ENCODE measurements around the gene HOXB3.
A peak's percentile ranks its signal among the peaks of the same experiment; 100 is the strongest.
"Not testable (repeated sequence)": the region's sequence is repeated elsewhere in the genome, so short reads cannot be mapped to it uniquely, and the experiment has no call there.

Gene HOXB3

DNA sequence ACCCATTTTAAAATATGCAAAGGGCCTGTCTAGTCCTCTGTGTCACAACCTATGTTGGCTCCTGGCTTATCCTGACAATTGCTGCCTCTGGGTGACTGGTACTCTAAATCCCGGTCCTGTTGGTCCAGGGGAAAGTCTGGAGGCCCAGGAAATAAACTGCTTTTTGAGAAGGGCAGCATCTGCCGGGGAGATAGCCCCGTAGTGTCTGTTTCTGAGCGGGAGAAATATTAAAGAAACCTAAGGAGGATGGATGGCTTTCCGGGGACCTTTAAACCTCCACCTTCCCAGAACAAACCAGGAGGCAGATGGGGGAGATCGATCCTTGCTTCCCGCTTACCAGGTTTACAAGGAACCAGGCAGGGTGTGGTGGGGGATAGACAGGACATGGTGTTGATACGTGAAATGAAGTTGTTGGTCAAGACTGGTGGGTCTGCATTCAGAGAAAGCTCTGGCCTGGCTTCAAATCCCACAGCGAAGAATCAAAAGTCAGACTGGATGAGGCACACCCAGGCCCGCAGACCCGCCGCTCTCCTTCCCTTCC, 48.9 kb downstream of the HOXB3 start:
- peaks cover 16% of the 10 kb centered on the region for H3K27me3 Mint-ChIP-seq
- H3K4me1 Mint-ChIP-seq (ENCODE audit: low read depth), result peaks cover 34% of the 10 kb centered on the region
- peak overlapping the region; percentile 97 for H3K4me3 Mint-ChIP-seq
- H3K9me3 Mint-ChIP-seq, result no peaks in the 10 kb centered on the region
- H3K36me3 Mint-ChIP-seq (ENCODE audit: low read depth), result peaks cover 3% of the 10 kb centered on the region
- H3K27ac Mint-ChIP-seq, result peak overlapping the region; percentile 98

DNA sequence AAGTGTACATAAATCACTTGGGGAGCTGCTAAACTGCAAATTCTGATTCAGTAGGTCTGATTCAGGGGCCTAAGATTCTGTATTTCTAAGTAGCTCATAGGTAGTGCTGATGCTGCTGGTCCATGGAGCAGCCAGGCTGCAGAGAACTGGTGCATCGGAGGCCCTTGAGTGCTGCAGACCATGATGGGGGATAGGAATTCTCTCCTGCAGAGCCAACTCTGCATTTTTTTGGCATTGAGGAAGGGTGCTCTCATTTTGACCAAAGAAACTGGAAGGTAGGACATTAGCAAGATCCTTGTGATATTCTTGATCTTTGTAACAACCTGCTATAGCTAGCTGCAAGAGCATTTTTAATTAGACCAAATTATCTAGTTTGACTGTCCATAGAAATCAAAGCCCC, 49.8 kb downstream of the HOXB3 start:
- Mint-ChIP-seq H3K9me3 (no peaks in the 10 kb centered on the region), H3K27ac (peak overlapping the region; percentile 13), H3K27me3 (peaks cover 11% of the 10 kb centered on the region), H3K4me1 (ENCODE audit: low read depth) (peaks cover 25% of the 10 kb centered on the region), H3K4me3 (no peak overlapping the region), H3K36me3 (ENCODE audit: low read depth) (peaks cover 3% of the 10 kb centered on the region)

DNA sequence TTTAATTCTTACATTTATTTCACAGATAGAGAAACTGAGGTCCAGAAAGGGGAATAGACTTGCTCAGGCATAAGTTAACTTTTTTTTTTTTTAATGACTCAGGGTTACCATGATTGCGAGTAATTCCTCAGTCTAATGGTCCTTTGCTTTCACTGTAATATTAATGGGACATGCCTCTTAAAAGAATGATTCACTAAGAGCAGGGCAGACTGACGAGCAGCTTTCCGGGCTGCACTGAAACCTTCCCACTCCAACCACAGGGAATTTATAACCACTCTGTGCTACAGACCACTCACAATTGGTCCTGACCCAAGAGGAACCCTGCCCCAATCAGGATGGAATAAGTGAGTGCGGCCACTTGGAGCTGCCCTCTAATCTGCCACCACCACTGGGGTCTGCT, 50.9 kb downstream of the HOXB3 start:
- Mint-ChIP-seq H3K4me1 (ENCODE audit: low read depth) (peaks cover 18% of the 10 kb centered on the region), H3K27me3 (peaks cover 11% of the 10 kb centered on the region), H3K4me3 (no peak overlapping the region), H3K27ac (no peak overlapping the region), H3K36me3 (ENCODE audit: low read depth) (peaks cover 3% of the 10 kb centered on the region), H3K9me3 (no peaks in the 10 kb centered on the region)

DNA sequence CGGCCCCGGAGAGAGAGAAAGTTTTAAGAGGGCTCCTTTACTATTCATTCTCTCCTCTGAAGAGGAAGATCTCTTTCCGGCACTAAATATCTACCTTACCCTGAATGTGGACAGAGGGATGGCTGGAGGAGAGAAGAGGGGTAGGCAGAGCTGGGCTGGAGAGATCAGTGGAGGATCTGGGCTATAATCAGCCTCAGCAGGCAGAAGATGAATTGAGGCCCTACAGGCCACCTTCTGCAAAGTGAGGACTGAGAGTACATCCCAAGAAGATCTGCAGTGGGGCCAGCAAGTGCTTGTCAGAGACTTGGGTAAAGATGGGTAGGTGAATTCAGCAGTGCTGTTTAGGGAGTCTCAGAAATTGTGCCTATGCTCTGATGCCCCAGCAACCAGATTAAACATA, 52.7 kb downstream of the HOXB3 start:
- Mint-ChIP-seq H3K9me3 (no peaks in the 10 kb centered on the region), H3K27me3 (peaks cover 6% of the 10 kb centered on the region), H3K4me1 (ENCODE audit: low read depth) (peaks cover 13% of the 10 kb centered on the region), H3K4me3 (no peak overlapping the region), H3K27ac (no peak overlapping the region), H3K36me3 (ENCODE audit: low read depth) (no peaks in the 10 kb centered on the region)

DNA sequence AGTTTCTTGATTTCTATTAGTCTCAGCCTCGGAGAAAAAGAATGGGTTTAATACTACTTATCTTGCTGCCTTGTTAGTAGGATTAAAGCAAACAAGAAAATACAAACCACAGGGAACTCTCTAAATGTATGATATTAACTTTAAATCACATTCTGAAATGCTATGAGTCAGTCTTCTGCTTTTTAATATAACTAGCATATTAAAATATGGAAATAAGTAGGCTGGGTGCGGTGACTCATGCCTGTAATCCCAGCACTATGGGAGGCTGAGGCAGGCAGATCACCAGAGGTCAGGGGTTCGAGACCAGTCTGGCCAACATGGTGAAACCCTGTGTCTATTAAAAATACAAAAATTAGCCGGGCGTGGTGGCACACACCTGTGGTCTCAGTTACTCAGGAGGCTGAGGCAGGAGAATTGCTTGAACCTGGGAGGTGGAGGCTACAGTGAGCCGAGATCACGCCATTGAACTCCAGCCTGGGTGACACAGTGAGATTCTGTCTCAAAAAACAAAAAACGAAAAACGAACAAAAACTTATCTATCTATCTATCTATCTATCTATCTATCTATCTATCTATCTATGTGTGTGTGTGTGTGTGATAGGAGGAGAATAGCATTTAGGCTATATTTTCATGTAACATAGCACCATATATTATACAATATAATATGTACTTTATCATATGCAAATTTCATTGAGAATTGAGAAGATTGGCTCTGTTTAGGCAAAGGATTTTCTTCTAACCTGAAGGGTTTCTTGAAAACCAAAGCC, 54.1 kb downstream of the HOXB3 start:
- not testable (repeated sequence) for H3K9me3 Mint-ChIP-seq

DNA sequence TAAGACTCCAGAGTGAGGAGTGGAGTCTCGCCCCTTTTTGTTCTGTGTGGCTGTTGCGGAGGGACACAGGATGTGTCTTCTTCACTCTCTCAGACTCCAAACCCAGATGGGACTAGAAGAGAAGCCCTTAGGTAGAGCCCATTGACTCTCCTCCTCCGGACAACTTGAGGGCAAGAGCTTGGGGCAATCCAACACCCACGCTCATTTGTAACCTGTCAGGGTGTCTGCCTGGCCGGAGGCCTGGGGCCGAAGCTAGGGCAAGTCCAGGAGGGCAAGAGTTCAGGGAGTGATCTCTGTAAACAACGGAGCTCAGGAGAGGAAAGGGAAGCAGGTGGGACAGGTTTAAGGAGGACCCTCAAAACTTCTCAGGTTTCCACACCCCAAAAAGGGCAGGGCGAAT, 57.8 kb downstream of the HOXB3 start:
- Mint-ChIP-seq H3K27ac (no peak overlapping the region), H3K9me3 (no peaks in the 10 kb centered on the region), H3K27me3 (peaks cover 17% of the 10 kb centered on the region), H3K4me3 (no peak overlapping the region), H3K4me1 (ENCODE audit: low read depth) (peaks cover 4% of the 10 kb centered on the region), H3K36me3 (ENCODE audit: low read depth) (no peaks in the 10 kb centered on the region)

More for the DNA sequence above, 54.1 kb downstream of the HOXB3 start:
- not testable (repeated sequence) for H3K27ac Mint-ChIP-seq; H3K27me3 Mint-ChIP-seq; H3K4me1 Mint-ChIP-seq (ENCODE audit: low read depth); H3K36me3 Mint-ChIP-seq (ENCODE audit: low read depth); H3K4me3 Mint-ChIP-seq

DNA sequence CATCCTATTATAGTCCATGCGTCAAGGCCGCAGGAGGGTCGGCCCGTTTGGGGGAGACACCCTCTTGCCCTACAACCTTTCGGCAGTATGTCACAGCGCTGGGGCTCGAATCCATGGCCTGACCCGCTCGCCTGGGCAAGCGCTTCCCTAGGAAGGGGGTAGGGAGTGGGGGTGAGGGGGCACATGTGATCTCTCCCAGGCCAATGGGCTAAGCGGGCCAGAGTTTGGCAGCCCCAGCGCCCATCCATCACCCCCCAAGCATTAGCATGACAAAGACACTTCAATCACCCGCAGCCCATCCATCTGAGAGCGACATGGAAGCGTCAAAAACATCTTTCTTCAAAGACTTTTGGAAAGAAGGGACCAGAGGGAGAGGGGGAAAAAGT, 59.2 kb downstream of the HOXB3 start, which contains the start of gene HOXB1:
HOXB1 (minus strand) TSS at position 125 of the 386 bp plus-strand sequence; CDS start at position 18, 107 bp downstream.
- H3K27ac Mint-ChIP-seq, result no peak within 1 kb of the TSS
- peaks cover 4% of the 10 kb centered on the region for H3K4me1 Mint-ChIP-seq (ENCODE audit: low read depth)
- H3K36me3 Mint-ChIP-seq (ENCODE audit: low read depth), result no peaks in the 10 kb centered on the region
- no peak within 1 kb of the TSS for H3K4me3 Mint-ChIP-seq
- no peaks in the 10 kb centered on the region for H3K9me3 Mint-ChIP-seq
- H3K27me3 Mint-ChIP-seq, result peaks cover 21% of the 10 kb centered on the region

DNA sequence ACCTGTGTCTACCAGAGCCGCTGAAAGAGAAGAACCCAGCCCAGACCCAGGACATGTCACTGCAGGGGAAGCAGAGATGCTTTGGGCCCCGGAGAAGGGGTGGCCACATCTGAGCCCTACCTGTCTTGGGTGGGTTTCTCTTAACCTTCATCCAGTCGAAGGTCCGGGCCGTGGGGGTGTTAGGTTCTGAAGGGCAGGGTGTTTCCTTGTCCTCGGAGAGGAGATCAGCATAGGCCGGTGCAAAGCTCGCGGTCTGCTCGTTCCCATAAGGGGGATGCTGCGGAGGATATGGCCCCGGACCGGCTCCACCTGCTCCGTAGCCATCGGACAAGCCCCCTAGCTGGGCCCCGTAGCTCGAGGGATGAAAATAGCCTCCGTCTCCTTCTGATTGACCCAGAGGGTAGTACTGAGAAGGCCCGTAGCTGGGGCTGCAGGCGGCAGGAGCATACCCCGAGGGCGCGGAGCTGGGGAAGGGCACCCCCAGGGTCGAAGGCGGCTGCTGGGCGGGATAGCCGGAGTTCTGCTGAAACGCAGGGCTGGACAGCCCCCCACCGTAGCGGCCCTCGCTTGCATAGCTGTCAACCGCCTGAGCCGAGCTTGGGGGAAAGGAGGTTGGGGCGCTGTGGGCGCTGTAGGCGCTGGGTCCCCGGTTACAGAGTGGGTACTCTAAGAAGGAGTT, 59.7 kb downstream of the HOXB3 start:
- H3K36me3 Mint-ChIP-seq (ENCODE audit: low read depth), result no peaks in the 10 kb centered on the region
- H3K4me1 Mint-ChIP-seq (ENCODE audit: low read depth), result peaks cover 4% of the 10 kb centered on the region
- H3K4me3 Mint-ChIP-seq, result no peak overlapping the region
- H3K27me3 Mint-ChIP-seq, result peaks cover 27% of the 10 kb centered on the region
- H3K27ac Mint-ChIP-seq, result no peak overlapping the region
- H3K9me3 Mint-ChIP-seq, result no peaks in the 10 kb centered on the region

DNA sequence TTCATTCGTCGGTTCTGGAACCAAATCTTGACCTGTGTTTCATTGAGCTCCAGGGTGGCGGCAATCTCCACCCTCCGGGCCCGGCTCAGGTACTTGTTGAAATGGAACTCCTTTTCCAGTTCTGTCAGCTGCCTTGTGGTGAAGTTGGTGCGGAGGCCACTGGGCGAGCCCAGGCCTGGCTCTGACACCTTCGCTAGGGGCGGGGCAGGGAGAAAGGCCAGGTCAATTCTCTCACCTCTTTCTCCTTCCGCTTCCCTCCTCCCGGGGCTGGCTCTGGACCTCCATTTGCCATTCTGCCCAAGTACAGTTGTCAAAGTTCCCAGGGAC, 60.4 kb downstream of the HOXB3 start:
- peaks cover 33% of the 10 kb centered on the region for H3K27me3 Mint-ChIP-seq
- H3K4me3 Mint-ChIP-seq, result no peak overlapping the region
- peaks cover 4% of the 10 kb centered on the region for H3K4me1 Mint-ChIP-seq (ENCODE audit: low read depth)
- H3K36me3 Mint-ChIP-seq (ENCODE audit: low read depth), result no peaks in the 10 kb centered on the region
- H3K9me3 Mint-ChIP-seq, result no peaks in the 10 kb centered on the region
- no peak overlapping the region for H3K27ac Mint-ChIP-seq

DNA sequence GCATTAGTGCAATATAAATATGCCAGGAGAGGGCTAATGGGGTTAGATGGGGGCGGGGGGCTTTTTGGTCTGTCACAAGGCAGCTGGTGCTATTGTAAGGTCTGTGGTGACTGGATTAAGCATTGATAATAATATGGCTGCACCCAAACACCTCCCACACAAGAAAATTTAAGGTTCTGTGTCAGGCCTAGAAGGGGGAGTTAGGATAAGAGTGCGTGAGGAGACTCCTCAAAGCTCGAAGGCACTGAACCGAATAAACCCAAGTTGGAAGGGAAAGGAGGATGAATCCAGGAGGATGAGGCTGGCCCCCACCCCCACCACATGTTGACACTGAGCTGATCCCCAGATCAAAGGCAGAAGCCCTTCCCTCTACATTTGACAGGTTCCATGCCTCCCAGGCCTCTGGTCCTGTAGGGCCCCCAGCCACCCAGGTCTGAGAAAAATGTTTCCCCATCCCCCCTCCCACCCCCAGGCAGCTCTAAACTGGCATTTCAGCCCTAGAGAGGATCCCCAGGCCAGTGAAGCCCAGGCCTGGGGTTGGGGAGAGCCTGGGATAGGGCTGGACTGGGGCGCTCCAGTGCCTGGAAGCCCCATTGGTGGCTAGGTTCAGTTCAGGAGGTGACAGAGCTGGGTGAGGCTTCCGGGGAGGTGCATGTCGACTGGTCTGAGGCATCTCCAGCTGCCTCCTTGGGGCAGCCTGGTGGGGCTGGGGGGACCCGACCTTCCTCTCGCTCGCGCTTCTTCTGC, 60.9 kb downstream of the HOXB3 start:
- H3K27me3 Mint-ChIP-seq, result peaks cover 35% of the 10 kb centered on the region
- H3K36me3 Mint-ChIP-seq (ENCODE audit: low read depth), result no peaks in the 10 kb centered on the region
- H3K27ac Mint-ChIP-seq, result no peak overlapping the region
- H3K4me3 Mint-ChIP-seq, result no peak overlapping the region
- H3K4me1 Mint-ChIP-seq (ENCODE audit: low read depth), result peaks cover 4% of the 10 kb centered on the region
- no peaks in the 10 kb centered on the region for H3K9me3 Mint-ChIP-seq

DNA sequence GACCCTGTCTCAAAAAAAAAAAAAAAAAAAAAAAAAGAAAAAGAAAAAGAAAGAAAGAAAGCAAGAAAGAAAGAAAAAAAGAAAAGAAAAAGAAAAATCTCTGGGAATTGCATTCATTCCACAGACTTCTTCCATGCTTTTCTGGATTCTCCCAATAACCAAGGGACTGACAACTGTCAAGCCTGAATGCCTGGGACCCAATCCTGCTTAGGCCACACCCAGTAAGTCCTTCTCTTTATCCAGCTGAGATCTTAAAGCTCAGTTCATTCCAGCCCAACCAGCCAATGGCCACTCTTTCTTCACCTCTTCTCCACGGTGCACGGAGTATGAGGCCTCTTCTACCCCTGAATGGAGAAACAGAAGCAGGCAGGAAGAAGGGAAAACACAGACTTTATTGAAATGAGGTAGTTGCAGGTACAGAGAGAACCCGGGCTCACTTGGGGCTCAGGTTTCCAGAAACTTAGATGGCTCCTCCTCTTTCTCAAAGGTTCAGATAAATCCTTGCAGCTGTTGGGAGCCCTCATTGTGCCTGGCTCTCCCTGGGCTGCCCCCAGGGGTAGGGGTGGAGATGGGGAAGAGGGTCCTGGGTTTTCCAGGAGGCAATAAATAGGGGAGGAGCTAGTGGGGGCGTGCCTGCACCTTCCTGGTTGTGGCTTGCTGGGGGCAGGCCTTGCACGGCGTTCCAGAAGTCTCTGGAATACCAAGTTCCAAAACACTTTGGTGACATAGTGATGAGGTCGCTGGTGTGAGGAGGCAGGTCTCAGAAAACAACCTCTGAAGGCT, 61.7 kb downstream of the HOXB3 start:
- no peak overlapping the region for H3K4me3 Mint-ChIP-seq
- H3K27me3 Mint-ChIP-seq, result peaks cover 43% of the 10 kb centered on the region

DNA sequence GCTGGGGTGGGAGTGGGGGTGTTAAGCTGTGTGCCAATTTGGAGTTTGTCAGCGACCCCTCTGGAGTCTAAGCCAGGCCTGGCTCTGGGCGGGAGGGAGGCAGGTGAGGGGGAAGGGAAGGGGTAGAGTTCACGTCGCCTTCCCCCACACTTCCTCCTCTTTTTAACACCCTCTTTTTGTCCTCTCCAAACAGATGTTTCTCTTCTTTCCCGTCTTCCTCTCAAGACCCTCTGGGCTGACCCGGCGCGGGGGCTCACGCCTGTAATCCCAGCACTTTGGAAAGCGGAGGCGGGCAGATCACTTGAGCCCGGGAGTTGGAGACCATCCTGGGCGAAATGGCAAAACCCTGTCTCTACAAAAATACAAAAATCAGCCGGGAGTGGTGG, 62.5 kb downstream of the HOXB3 start:
- H3K9me3 Mint-ChIP-seq, result no peaks in the 10 kb centered on the region
- no peak overlapping the region for H3K27ac Mint-ChIP-seq
- peaks cover 4% of the 10 kb centered on the region for H3K4me1 Mint-ChIP-seq (ENCODE audit: low read depth)
- H3K4me3 Mint-ChIP-seq, result no peak overlapping the region
- H3K27me3 Mint-ChIP-seq, result peaks cover 51% of the 10 kb centered on the region
- no peaks in the 10 kb centered on the region for H3K36me3 Mint-ChIP-seq (ENCODE audit: low read depth)

More for the DNA sequence above, 61.7 kb downstream of the HOXB3 start:
- H3K36me3 Mint-ChIP-seq (ENCODE audit: low read depth), result no peaks in the 10 kb centered on the region
- no peak overlapping the region for H3K27ac Mint-ChIP-seq
- H3K4me1 Mint-ChIP-seq (ENCODE audit: low read depth), result peaks cover 4% of the 10 kb centered on the region
- no peaks in the 10 kb centered on the region for H3K9me3 Mint-ChIP-seq

DNA sequence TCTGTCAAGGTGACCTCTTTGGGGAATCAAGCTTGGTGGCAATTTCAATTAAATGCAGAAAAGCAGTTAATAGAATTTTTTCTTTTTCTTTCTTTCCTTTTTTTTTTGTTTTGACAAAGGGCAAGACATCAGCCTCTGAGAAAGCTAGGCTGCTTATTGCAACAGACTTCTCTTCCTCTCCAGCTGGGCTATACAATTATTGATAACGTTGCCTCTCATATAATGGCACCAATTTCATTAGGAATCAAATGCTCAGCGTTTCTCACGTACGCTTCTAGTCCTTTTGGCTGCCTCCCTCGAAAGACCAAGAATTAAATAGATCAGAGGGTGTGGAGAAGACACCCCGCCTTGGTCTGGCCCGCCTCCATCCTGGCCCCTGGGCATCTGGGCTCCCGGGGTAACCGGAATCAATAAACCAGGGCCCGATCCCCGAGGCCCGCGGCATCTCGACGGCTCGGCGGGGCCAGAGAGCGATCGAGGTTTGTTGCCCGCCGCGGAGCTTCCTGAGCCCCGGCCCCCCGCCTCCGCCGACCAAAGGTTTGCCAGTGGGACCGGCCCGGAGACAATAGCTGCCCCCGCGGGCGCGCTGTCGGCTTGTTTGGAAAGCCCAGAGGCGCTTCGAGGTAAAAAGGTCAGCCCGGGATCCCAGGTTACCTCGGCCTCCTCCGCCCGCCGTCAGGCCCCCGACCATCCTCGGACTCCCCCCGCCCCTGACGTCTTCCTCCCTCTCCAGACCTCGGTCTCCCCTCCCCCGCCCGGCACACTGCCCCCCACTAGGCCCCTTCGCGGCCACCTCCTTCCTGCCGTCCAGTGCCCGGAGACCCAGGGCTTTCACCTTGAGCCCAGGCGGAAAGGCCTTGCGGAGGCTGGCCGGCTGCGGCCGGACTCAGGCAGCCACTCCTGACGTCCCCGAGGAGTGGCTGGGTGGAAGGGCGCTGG, 63.2 kb downstream of the HOXB3 start:
- H3K4me3 Mint-ChIP-seq, result no peak overlapping the region
- no peaks in the 10 kb centered on the region for H3K9me3 Mint-ChIP-seq
- H3K4me1 Mint-ChIP-seq (ENCODE audit: low read depth), result peaks cover 4% of the 10 kb centered on the region
- no peak overlapping the region for H3K27ac Mint-ChIP-seq
- H3K36me3 Mint-ChIP-seq (ENCODE audit: low read depth), result no peaks in the 10 kb centered on the region
- H3K27me3 Mint-ChIP-seq, result peaks cover 54% of the 10 kb centered on the region

DNA sequence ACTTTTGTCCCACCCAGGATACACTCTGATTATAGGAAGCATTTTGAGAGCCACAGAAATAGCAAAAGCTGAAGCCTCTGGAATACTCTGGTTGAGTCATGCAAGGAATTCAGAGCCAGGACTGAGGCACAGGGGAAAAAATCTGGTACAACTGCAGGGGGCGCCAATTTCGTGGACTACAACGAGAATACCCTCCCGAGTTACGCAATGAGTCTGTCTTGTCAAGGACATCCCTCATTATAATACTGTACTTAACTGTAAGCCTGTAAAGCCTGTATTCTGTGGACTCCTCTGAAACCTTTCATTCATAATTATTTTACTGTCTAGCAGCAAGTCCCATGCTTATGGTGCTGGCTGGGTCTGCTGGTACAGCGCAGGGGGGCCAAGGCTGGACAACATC, 67.0 kb downstream of the HOXB3 start:
- no peaks in the 10 kb centered on the region for H3K36me3 Mint-ChIP-seq (ENCODE audit: low read depth)
- no peak overlapping the region for H3K4me3 Mint-ChIP-seq
- H3K4me1 Mint-ChIP-seq (ENCODE audit: low read depth), result peaks cover 4% of the 10 kb centered on the region
- H3K27ac Mint-ChIP-seq, result no peak overlapping the region
- no peaks in the 10 kb centered on the region for H3K9me3 Mint-ChIP-seq
- H3K27me3 Mint-ChIP-seq, result peaks cover 61% of the 10 kb centered on the region
